EH (cell line): Measurements from ENCODE around the gene PRKAG2.

Experiments
- DNase-seq: peaks from one replicate; pipeline ENCODE4 v3.0.0-alpha.2; 2015; ENCODE audit warnings: low read depth

Gene PRKAG2

GRCh38 chr7:151866028-151866427 lies 10.9 kb downstream of the PRKAG2 start:
- no peak for DNase-seq

DNA sequence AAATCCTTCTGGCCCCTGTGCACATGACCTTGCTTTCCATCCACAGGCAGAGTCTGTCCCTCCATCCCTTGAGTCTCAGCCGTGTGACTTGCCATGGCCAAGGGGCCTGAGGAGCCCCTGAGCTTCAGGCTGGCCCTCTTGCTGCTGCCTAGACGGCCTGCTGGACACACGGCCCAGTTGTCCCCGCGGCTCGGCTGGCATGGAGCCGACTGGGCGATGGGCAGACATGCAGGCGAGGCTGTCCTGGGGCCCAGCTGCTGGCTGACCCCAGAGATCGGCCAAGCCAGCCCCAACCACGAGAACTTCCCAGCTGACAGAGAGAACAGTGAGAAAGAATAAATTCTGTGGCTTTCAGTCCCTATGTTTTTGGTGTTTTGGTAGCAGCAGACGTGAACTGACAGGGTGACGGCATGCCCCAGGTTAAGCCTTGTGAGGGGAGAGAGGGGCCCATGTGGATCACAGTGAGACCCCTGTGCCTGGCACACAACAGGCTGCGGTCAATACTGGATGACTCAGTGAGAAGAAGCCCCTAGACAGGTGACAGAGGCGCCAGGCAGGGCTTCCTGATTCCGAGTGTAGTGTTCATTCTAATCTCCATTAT lies 11.7 kb downstream of the PRKAG2 start:
- no peak for DNase-seq

GRCh38 chr7:151864561-151864960 lies 12.4 kb downstream of the PRKAG2 start:
- DNase-seq, result no peak

GRCh38 chr7:151864081-151864480 lies 12.8 kb downstream of the PRKAG2 start:
- no peak for DNase-seq

- no peak for DNase-seq
Measured at GRCh38 chr7:151863386-151864079, 13.4 kb downstream of the PRKAG2 start.

DNA sequence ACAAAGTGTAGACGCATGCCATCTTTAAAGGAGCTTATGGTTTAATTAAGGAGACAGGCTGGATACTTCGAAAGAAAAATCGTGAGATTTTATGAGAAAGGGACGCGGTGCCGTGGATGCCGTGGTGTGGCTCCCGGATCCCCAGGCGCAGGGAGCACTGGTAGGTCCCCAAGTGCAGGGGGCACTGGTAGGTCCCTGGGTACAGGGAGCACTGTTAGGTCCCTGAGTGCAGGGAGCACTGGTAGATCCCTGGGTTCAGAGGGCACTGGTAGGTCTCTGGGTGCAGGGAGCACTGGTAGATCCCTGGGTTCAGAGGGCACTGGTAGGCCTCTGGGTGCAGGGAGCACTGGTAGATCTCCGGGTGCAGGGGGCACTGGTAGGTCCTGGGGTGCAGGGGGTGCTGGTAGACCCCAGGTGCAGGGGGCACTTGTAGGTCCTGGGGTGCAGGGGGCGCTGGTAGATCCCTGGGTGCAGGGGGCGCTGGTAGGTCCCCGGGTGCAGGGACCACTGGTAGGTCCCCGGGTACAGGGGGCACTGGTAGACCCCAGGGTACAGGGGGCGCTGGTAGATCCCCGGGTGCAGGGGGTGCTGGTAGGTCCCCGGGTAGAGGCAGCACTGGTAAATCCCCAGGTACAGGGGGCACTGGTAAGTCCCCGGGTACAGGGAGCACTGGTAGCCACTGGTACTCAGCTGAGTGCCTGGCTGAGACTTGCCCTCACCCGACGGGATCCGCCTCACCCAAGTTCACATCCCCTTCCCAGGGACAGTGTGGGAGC lies 14.1 kb downstream of the PRKAG2 start:
- no peak for DNase-seq

DNA sequence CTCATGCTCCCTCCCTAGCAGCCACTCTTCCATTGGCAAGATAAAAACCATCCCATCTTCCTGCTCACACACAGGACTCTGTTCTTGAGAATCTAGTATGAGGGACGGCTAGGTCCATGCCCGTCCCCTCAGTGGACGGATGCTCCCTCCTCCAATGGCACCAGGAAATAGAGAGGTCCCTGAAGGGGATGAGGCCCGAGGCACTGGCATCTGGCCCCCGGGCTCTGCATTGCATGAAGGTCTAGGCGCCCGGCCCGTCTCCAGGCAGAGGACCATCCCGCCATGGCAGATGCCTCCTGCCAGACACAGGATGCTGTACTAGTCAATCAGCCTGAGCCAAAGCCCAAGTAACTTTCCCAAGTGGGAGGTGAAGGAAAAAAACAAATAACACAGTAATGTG lies 15.0 kb downstream of the PRKAG2 start:
- DNase-seq, result no peak

DNA sequence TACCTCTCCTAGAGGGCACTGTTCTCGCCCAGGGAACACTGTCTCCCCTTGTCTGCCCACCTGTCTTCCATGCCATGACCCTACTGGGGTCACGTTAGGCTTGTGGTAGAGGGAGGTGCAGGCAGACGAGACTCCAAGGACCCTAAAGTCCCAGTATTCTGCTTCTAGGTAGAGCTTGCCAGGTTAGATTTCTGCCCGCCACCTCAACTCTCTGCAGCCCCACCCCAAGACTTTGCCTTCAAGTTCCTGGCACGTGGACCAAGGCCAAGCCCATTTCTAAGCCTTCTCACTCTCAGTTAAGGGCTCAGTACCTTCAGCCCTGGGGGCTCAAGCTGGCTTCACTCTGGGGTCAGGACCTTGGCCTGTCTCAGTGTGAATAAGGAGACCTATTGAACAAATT lies 16.1 kb downstream of the PRKAG2 start:
- DNase-seq, result no peak

GRCh38 chr7:151859948-151860685 lies 16.8 kb downstream of the PRKAG2 start:
- DNase-seq, result no peak

GRCh38 chr7:151859111-151859947 lies 17.6 kb downstream of the PRKAG2 start:
- no peak for DNase-seq

- no peak for DNase-seq
Measured at GRCh38 chr7:151858456-151858855, 18.5 kb downstream of the PRKAG2 start.

GRCh38 chr7:151857866-151858450 lies 19.0 kb downstream of the PRKAG2 start:
- no peak for DNase-seq

GRCh38 chr7:151857412-151857811 lies 19.5 kb downstream of the PRKAG2 start:
- no peak for DNase-seq

DNA sequence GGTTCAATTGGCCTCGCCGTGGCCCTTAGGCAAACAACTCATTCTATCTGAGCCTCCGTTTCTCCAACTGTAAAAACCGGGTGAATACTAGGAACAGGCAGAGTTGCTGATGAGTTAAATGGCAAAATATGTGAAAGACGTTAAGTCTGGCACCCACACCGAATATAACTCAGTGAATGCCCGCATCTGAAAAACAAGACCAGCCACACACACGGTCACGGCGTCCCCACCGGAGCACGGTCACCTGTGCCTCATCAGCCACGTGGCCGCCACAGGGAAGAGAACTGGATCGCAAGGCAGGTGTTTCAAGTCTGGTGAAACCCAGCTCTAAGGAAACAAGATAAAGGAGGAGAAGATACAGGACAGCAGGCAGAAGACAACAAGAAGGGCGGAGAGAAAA lies 20.4 kb downstream of the PRKAG2 start:
- no peak for DNase-seq

- DNase-seq, result no peak
Measured at GRCh38 chr7:151856098-151856497, 20.8 kb downstream of the PRKAG2 start.

- DNase-seq, result no peak
Measured at GRCh38 chr7:151854720-151855071, 22.2 kb downstream of the PRKAG2 start.

GRCh38 chr7:151853896-151854719 lies 22.8 kb downstream of the PRKAG2 start:
- no peak for DNase-seq

- no peak for DNase-seq
Measured at GRCh38 chr7:151852486-151853396, 24.2 kb downstream of the PRKAG2 start.

GRCh38 chr7:151851782-151852181 lies 25.1 kb downstream of the PRKAG2 start:
- DNase-seq, result no peak
